Kidney (tissue), 14 donors: Measurements from ENCODE around the gene MAP3K5. TPM values are rescaled to one million over a fixed set of nuclear protein-coding genes. Genes with fewer than 3 reads are reported as not detected.

Source experiments
- DNase-seq, 5 donors: peaks; one replicate each; pipeline ENCODE4 v3.0.0-alpha.2; 2013 to 2020
- FAIRE-seq: peaks from 2 replicates; lab custom pipeline; 2012; peaks lifted over from hg19 to GRCh38; lab: Jason Lieb, UNC
- H3K27ac ChIP-seq, 2 donors: one replicate each; pipeline ENCODE4 v1.7.0; 2013; ENCODE audit warnings: low read depth in 2 of 2, low read length in 2 of 2, inconsistent platforms in 1 of 2
- H3K27me3 ChIP-seq: one replicate; pipeline ENCODE4 v1.7.1; 2013; ENCODE audit warnings: low read length, inconsistent platforms; ENCODE audit not compliant: control insufficient read depth, insufficient read depth
- H3K36me3 ChIP-seq, 3 donors: one replicate each; pipeline versions ENCODE4 v1.7.0 to v1.7.1; 2013; ENCODE audit warnings: low read length in 3 of 3, control low read depth in 1 of 3, inconsistent platforms in 1 of 3; ENCODE audit not compliant: insufficient read depth in 3 of 3, control insufficient read depth in 2 of 3
- H3K4me1 ChIP-seq, 3 donors: one replicate each; pipeline versions ENCODE4 v1.7.0 to v1.7.1; 2013; ENCODE audit warnings: low read length in 3 of 3, inconsistent platforms in 1 of 3, low read depth in 1 of 3; ENCODE audit not compliant: control insufficient read depth in 2 of 3, insufficient read depth in 2 of 3
- H3K4me3 ChIP-seq, 3 donors: one replicate each; pipeline versions ENCODE4 v1.7.0 to v1.8.1; 2013; ENCODE audit warnings: low read length in 3 of 3, control low read depth in 1 of 3, inconsistent platforms in 1 of 3
- H3K9ac ChIP-seq, 3 donors: one replicate each; pipeline versions ENCODE4 v1.7.0 to v1.7.1; 2013; ENCODE audit warnings: low read length in 3 of 3, control low read depth in 1 of 3, inconsistent platforms in 1 of 3
- H3K9me3 ChIP-seq, 3 donors: one replicate each; pipeline versions ENCODE4 v1.7.0 to v1.7.1; 2013; ENCODE audit warnings: low read length in 3 of 3, control low read depth in 1 of 3, inconsistent platforms in 1 of 3; ENCODE audit not compliant: control insufficient read depth in 2 of 3, insufficient read depth in 1 of 3
- CTCF ChIP-seq: IDR thresholded peaks from 3 replicates; pipeline ENCODE4 v1.5.1; 2012; ENCODE audit warnings: mild to moderate bottlenecking, moderate library complexity, borderline replicate concordance; ENCODE audit not compliant: insufficient read depth; ENCODE audit errors: extremely low read depth
- intact Hi-C: fragments of 100-400 bp; cut with DNase I; formaldehyde crosslinking; loops from one replicate; pipeline ENCODE4 v1.11.1; 2022
- polyA plus RNA-seq: library from polyadenylated mRNA; stranded (reverse); fragments of 350-450 nt; fragmentation: Illumina TruSeq; extraction: RNeasy Lipid Tissue Mini Kit (QIAGEN cat#74804); gene quantifications from one replicate; pipeline ENCODE4 v1.2.3, GENCODE V29; 2014; ENCODE audit warnings: low read depth, low replicate concordance; ENCODE audit not compliant: insufficient read depth
- total RNA-seq: library from RNA; stranded (reverse); fragmentation: NEBNext Ultra II Directional; extraction: Animal tissue kit (Norgen Biotek cat#: 25700); gene quantifications from one replicate; pipeline ENCODE4 v1.2.1, GENCODE V29; 2021
- donor health status: control.
- donor health status: control.
- donor health status: control.
- donor health status: control.
- donor health status: control.
- donor health status: DM: yes; HTN: yes; CAD: no.
- donor health status: Normal renal cell carcinoma (clear cell type).

MAP3K5 gene
- total and polyA plus RNA-seq, 2 donors from 2014 or later: 5.9 to 32.9 TPM

- intact Hi-C loops: no loop called here
- no peak for TF ChIP-seq CTCF
- Histone ChIP-seq H3K9ac (no peak overlapping the region), H3K27me3 (no peaks in the 10 kb centered on the region), H3K9me3 (no peaks in the 10 kb centered on the region), H3K4me1 (peaks cover 0 to 5% (median 0%) of the 10 kb centered on the region in 3 donors), H3K36me3 (no peaks in the 10 kb centered on the region), H3K4me3 (no peak overlapping the region), H3K27ac (no peak overlapping the region)
- DNase-seq (no peak), FAIRE-seq (no peak)
Measured at GRCh38 chr6:136721467-136721866, 70.8 kb downstream of the MAP3K5 start.

- intact Hi-C loops: no loop called here
- DNase-seq: no peak
- Histone ChIP-seq H3K9me3 (no peaks in the 10 kb centered on the region), H3K27ac (no peak overlapping the region), H3K36me3 (no peaks in the 10 kb centered on the region), H3K4me1 (peaks cover 0 to 5% (median 0%) of the 10 kb centered on the region in 3 donors), H3K27me3 (no peaks in the 10 kb centered on the region), H3K9ac (no peak overlapping the region), H3K4me3 (no peak overlapping the region)
- no peak for TF ChIP-seq CTCF
- no peak for FAIRE-seq
Measured at GRCh38 chr6:136720045-136720770, 72.1 kb downstream of the MAP3K5 start.

- FAIRE-seq: no peak
- H3K9me3 ChIP-seq: no peaks in the 10 kb centered on the region
- H3K9ac ChIP-seq: no peak overlapping the region
- TF ChIP-seq CTCF: no peak
- no peaks in the 10 kb centered on the region for H3K27me3 ChIP-seq
- no peaks in the 10 kb centered on the region for H3K36me3 ChIP-seq
- no peak for DNase-seq
- H3K4me3 ChIP-seq: no peak overlapping the region
- H3K4me1 ChIP-seq: peaks cover 0 to 5% (median 0%) of the 10 kb centered on the region in 3 donors
- intact Hi-C loops: no loop called here
- H3K27ac ChIP-seq: no peak overlapping the region
Measured at GRCh38 chr6:136719280-136720044, 72.8 kb downstream of the MAP3K5 start.
